Upper lobe of left lung (tissue), 6 donors: ENCODE data around the gene CELF1. TPM values are rescaled to one million over a fixed set of nuclear protein-coding genes. Genes with fewer than 3 reads are reported as not detected.

Source experiments
- ATAC-seq, 2 donors: fragments of 200-7000 bp; cut with Tn5 transposase; one replicate each; pipeline ENCODE4 v1.9.1; 2022; ENCODE audit warnings: mild to moderate bottlenecking in 2 of 2, moderate library complexity in 2 of 2; ENCODE audit not compliant: low FRiP score in 2 of 2
- DNase-seq, 2 donors: peaks; one replicate each; pipeline ENCODE4 v3.0.0-alpha.2; 2019 to 2020
- H3K27ac ChIP-seq, 4 donors: fragments of 200-600 bp; sonication (generic); one replicate each; pipeline ENCODE4 v1.5.1; 2016 to 2019
- H3K27me3 ChIP-seq, 4 donors: fragments of 200-600 bp; sonication (generic); one replicate each; pipeline ENCODE4 v1.5.1; 2017 to 2019
- H3K36me3 ChIP-seq, 4 donors: fragments of 200-600 bp; sonication (generic); one replicate each; pipeline ENCODE4 v1.5.1; 2016 to 2019
- H3K4me1 ChIP-seq, 4 donors: fragments of 200-600 bp; sonication (generic); one replicate each; pipeline ENCODE4 v1.5.1; 2018 to 2019
- H3K4me3 ChIP-seq, 4 donors: fragments of 200-600 bp; sonication (generic); one replicate each; pipeline ENCODE4 v1.5.1; 2017 to 2019; ENCODE audit warnings: mild to moderate bottlenecking in 2 of 4, moderate library complexity in 1 of 4
- H3K9me3 ChIP-seq, 4 donors: fragments of 200-600 bp; sonication (generic); one replicate each; pipeline ENCODE4 v1.5.1; 2018 to 2019
- CTCF ChIP-seq, 6 experiments: fragments of 450-650 bp in 4 of 6; fragments of 200-600 bp in 2 of 6; sonication (generic) in 2 of 6; IDR thresholded peaks; one replicate each; pipeline ENCODE4 v1.5.1; 2016 to 2019; ENCODE audit warnings: antibody characterized with exemption in 6 of 6
- EP300 ChIP-seq, 4 donors: sonication (generic); formaldehyde crosslinking; IDR thresholded peaks; one replicate each; pipeline ENCODE4 v1.5.1; 2017; ENCODE audit warnings: antibody characterized with exemption in 4 of 4, control low read depth in 2 of 4
- POLR2A ChIP-seq, 4 donors: fragments of 450-650 bp; IDR thresholded peaks; one replicate each; pipeline ENCODE4 v1.5.1; 2016 to 2017; ENCODE audit warnings: antibody characterized with exemption in 4 of 4, mild to moderate bottlenecking in 2 of 4
- POLR2AphosphoS5 ChIP-seq, 2 donors: sonication (generic); formaldehyde crosslinking; IDR thresholded peaks; one replicate each; pipeline ENCODE4 v1.5.1; 2017; ENCODE audit warnings: antibody characterized with exemption in 2 of 2
- WGBS, 2 donors: methylation state at CpG; one replicate each; pipeline ENCODE4 v1.1.5; 2017 to 2018; 5-methylcytosine and 5-hydroxymethylcytosine counted together
- total RNA-seq, 6 donors: library from RNA; depleted of rRNA in 4 of 6; stranded (reverse); fragments of >200 nt in 4 of 6; gene quantifications; one replicate each; pipeline versions ENCODE4 v1.1.0 to v1.2.1, GENCODE V29; 2016 to 2021
- donor health status: DM: no; HTN: no; CAD: no; lungs with moderate emphysema.
- donor health status: DM: no; HTN: yes; CAD: no; lungs with severe emphysema.

Gene CELF1
- total RNA-seq, 6 donors from 2014 or later = 82.7 to 194 (median 113) TPM

- H3K27ac ChIP-seq = no peak within 1 kb of the TSS
- peaks cover 0 to 28% (median 13%) of the 10 kb centered on the region in 4 donors for H3K27me3 ChIP-seq
- no peaks in the 10 kb centered on the region for H3K36me3 ChIP-seq
- peak in 1 of 2 donors; percentile 77 for DNase-seq
- TF ChIP-seq EP300 (IDR thresholded peaks at IDR 0.05) (no peak), CTCF (IDR thresholded peaks at IDR 0.05) (no peak), POLR2A (IDR thresholded peaks at IDR 0.05) (no peak), POLR2AphosphoS5 (IDR thresholded peaks at IDR 0.05) (no peak)
- H3K4me3 ChIP-seq = peak within 1 kb of the TSS in 3 of 4 donors; percentile 4 to 29 (median 20)
- no peaks in the 10 kb centered on the region for H3K9me3 ChIP-seq
- WGBS, 2 donors = 3 to 4% methylated on average over 22 to 46 of the region's 48 CpGs
- peaks cover 10 to 20% (median 11%) of the 10 kb centered on the region in 4 donors for H3K4me1 ChIP-seq
- peak in 1 of 2 donors; percentile 14 for ATAC-seq
Observed at GRCh38 chr11:47593934-47594855, 41.3 kb upstream of the CELF1 start, which contains the start of gene C1QTNF4. Gene C1QTNF4 (minus strand): TSS chr11:47594411. CDS start chr11:47590810, 3,601 bp downstream.

DNA sequence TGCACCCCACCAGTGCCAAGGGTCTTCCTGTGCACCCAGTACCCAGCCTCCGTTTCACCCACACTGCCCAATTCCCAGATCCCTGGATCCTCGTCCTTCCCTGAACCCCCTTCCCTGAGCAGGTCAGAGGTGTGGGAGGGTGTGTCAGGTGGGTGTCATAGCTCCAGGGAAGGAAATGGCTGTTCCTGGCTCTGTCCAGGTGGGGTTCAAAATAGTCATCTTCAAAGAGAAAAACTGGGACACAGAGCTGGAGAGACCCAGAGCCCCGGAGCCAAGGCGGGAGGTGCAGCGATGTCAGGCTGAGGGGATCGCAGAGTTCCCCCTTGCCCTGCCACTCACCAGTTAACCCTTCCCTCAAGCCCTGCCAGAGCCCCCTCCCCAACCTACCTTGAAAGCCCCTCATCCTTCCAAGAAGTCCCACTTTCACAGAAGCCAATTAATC, 40.6 kb upstream of the CELF1 start:
- DNase-seq = no peak
- Histone ChIP-seq H3K9me3 (no peaks in the 10 kb centered on the region), H3K36me3 (no peaks in the 10 kb centered on the region), H3K4me3 (peak overlapping the region in 1 of 4 donors; percentile 29), H3K4me1 (peaks cover 10 to 20% (median 11%) of the 10 kb centered on the region in 4 donors), H3K27me3 (peaks cover 0 to 28% (median 13%) of the 10 kb centered on the region in 4 donors), H3K27ac (no peak overlapping the region)
- WGBS, 2 donors = 6 to 10% methylated on average over 4 to 6 of the region's 6 CpGs
- no peak for ATAC-seq
- TF ChIP-seq POLR2A (IDR thresholded peaks at IDR 0.05) = no peak
- TF ChIP-seq CTCF (IDR thresholded peaks at IDR 0.05) = no peak
- TF ChIP-seq POLR2AphosphoS5 (IDR thresholded peaks at IDR 0.05) = no peak
- TF ChIP-seq EP300 (IDR thresholded peaks at IDR 0.05) = no peak

DNA sequence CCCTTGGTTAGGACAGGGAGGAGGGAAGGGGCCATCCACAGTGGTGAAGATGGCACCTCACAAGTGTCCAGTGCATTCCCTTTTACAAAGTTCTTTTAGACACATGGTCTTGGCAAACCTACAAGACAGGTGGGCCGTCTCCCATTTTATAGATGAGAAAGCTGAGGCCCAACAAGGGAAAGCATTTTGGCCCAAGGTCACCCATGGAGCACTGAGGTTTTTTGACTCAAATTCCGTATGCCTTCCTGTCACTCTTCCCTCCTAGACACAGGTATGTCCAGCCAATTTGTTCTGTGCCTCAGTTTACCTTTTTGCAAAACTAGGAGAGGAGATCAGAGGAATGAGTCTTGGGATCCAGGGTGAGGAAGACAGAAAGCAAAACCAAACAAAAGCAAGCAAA, 40.0 kb upstream of the CELF1 start:
- Histone ChIP-seq H3K27ac (no peak overlapping the region), H3K27me3 (peaks cover 0 to 28% (median 13%) of the 10 kb centered on the region in 4 donors)
- WGBS, 2 donors = 57 to 68% methylated on average over 2 of the region's 2 CpGs

GRCh38 chr11:47592251-47592650, 39.3 kb upstream of the CELF1 start:
- no peak for ATAC-seq
- peaks cover 10 to 26% (median 11%) of the 10 kb centered on the region in 4 donors for H3K4me1 ChIP-seq
- no peaks in the 10 kb centered on the region for H3K9me3 ChIP-seq
- no peak overlapping the region for H3K4me3 ChIP-seq
- H3K27ac ChIP-seq = no peak overlapping the region
- 57 to 63% methylated on average over 4 of the region's 4 CpGs for WGBS, 2 donors
- H3K27me3 ChIP-seq = peaks cover 0 to 28% (median 13%) of the 10 kb centered on the region in 4 donors
- no peaks in the 10 kb centered on the region for H3K36me3 ChIP-seq
- DNase-seq = no peak
- TF ChIP-seq CTCF (IDR thresholded peaks at IDR 0.05) (no peak), EP300 (IDR thresholded peaks at IDR 0.05) (no peak), POLR2AphosphoS5 (IDR thresholded peaks at IDR 0.05) (no peak), POLR2A (IDR thresholded peaks at IDR 0.05) (no peak)

More for the DNA sequence above, 40.0 kb upstream of the CELF1 start:
- no peaks in the 10 kb centered on the region for H3K36me3 ChIP-seq
- no peak overlapping the region for H3K4me3 ChIP-seq
- DNase-seq = no peak
- peaks cover 10 to 20% (median 11%) of the 10 kb centered on the region in 4 donors for H3K4me1 ChIP-seq
- no peaks in the 10 kb centered on the region for H3K9me3 ChIP-seq
- no peak for ATAC-seq
- TF ChIP-seq POLR2A (IDR thresholded peaks at IDR 0.05) (no peak), POLR2AphosphoS5 (IDR thresholded peaks at IDR 0.05) (no peak), EP300 (IDR thresholded peaks at IDR 0.05) (no peak), CTCF (IDR thresholded peaks at IDR 0.05) (no peak)
